ENCODE results near the gene ACSM6.

Gene ACSM6

DNA sequence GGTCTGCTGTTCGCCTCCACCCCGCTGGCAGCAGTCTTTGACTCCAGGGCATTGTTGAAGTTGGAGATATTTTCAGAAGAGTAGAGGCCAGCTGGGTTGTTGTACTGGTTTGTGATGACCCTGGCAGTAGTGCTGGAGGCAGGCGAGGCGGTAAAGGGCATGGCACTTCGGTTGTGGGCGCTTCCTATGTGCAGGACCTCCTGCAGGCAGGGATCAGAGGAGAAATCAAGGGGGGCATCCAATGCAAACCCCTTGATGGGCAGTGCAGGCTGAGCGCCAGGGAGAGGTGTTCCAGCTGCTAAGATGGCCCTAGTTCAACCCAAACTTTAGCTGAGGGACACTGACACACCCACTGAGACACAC is 69.8 kb downstream of the ACSM6 start:
- no peak for DNase-seq (ENCODE audit: low read depth in 1 of 2, low spot score in 1 of 2)
- Histone ChIP-seq H3K27me3 (ENCODE audit: insufficient read depth, poor library complexity, severe bottlenecking) (no peaks in the 10 kb centered on the region), H3K27ac (replicated peaks) (no peak overlapping the region), H3K4me3 (replicated peaks; ENCODE audit: insufficient read depth, low read length) (no peak overlapping the region)
- TF ChIP-seq, protein P1, sequence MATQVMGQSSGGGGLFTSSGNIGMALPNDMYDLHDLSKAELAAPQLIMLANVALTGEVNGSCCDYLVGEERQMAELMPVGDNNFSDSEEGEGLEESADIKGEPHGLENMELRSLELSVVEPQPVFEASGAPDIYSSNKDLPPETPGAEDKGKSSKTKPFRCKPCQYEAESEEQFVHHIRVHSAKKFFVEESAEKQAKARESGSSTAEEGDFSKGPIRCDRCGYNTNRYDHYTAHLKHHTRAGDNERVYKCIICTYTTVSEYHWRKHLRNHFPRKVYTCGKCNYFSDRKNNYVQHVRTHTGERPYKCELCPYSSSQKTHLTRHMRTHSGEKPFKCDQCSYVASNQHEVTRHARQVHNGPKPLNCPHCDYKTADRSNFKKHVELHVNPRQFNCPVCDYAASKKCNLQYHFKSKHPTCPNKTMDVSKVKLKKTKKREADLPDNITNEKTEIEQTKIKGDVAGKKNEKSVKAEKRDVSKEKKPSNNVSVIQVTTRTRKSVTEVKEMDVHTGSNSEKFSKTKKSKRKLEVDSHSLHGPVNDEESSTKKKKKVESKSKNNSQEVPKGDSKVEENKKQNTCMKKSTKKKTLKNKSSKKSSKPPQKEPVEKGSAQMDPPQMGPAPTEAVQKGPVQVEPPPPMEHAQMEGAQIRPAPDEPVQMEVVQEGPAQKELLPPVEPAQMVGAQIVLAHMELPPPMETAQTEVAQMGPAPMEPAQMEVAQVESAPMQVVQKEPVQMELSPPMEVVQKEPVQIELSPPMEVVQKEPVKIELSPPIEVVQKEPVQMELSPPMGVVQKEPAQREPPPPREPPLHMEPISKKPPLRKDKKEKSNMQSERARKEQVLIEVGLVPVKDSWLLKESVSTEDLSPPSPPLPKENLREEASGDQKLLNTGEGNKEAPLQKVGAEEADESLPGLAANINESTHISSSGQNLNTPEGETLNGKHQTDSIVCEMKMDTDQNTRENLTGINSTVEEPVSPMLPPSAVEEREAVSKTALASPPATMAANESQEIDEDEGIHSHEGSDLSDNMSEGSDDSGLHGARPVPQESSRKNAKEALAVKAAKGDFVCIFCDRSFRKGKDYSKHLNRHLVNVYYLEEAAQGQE (IDR thresholded peaks at IDR 0.05; ENCODE audit: insufficient replicate concordance, low read depth): no peak
- no peak for TF ChIP-seq GABPA (IDR thresholded peaks at IDR 0.05; ENCODE audit: low read depth)
- TF ChIP-seq, protein P2, sequence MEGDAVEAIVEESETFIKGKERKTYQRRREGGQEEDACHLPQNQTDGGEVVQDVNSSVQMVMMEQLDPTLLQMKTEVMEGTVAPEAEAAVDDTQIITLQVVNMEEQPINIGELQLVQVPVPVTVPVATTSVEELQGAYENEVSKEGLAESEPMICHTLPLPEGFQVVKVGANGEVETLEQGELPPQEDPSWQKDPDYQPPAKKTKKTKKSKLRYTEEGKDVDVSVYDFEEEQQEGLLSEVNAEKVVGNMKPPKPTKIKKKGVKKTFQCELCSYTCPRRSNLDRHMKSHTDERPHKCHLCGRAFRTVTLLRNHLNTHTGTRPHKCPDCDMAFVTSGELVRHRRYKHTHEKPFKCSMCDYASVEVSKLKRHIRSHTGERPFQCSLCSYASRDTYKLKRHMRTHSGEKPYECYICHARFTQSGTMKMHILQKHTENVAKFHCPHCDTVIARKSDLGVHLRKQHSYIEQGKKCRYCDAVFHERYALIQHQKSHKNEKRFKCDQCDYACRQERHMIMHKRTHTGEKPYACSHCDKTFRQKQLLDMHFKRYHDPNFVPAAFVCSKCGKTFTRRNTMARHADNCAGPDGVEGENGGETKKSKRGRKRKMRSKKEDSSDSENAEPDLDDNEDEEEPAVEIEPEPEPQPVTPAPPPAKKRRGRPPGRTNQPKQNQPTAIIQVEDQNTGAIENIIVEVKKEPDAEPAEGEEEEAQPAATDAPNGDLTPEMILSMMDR (IDR thresholded peaks at IDR 0.05; ENCODE audit: insufficient read depth, low read length): no peak

DNA sequence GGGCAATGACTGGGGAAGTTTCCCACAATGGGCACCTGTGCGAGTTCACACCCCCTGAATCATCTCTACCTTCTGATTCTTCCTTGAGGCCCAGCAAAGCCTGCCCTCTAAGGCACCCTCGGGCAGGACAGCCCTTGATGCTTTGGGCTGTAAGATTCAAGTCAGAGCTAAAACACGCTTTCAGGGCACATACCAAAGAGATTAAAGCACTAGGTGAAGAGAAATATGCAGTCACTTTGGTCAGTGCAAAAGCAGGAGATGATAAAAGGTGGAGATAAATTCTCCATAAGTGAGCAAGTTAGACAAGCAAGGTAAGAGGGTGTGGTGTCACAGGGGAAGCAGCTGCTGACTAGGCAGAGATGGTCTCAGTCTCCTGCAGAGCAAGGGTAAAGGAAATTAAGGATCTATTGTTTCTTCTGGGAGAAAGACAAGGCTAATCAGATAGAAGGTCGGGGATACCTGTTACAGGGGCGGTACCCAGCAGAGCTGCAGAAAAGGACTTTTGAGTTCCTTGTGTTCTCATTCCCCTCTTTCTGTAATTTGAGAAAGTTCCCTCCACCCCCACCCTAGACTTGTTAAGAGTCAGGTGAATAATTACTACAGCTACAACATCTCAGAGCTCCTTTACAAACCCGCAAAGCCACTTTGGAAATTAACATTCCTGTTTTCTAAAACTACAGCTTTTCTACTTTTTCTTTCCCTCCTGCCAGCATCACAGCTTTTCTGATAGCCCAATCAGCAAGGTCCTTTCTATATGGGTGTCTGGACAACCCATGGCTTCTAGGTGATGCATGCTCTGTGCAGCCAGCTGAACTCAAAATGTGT is 70.4 kb downstream of the ACSM6 start:
- no peak for DNase-seq (ENCODE audit: low read depth in 1 of 2, low spot score in 1 of 2)
- no peaks in the 10 kb centered on the region for H3K27me3 ChIP-seq (ENCODE audit: insufficient read depth, poor library complexity, severe bottlenecking)
- TF ChIP-seq GABPA (IDR thresholded peaks at IDR 0.05; ENCODE audit: low read depth) (no peak), POLR2AphosphoS5 (IDR thresholded peaks at IDR 0.05; ENCODE audit: low read depth) (no peak), SPI1 (IDR thresholded peaks at IDR 0.05; ENCODE audit: borderline replicate concordance, low read depth) (no peak)
- TF ChIP-seq, protein P1 (IDR thresholded peaks at IDR 0.05; ENCODE audit: insufficient replicate concordance, low read depth): no peak
- TF ChIP-seq, protein P2 (IDR thresholded peaks at IDR 0.05; ENCODE audit: insufficient read depth, low read length): no peak
- no peak overlapping the region for H3K27ac ChIP-seq (replicated peaks)
- no peak overlapping the region for H3K4me3 ChIP-seq (replicated peaks; ENCODE audit: insufficient read depth, low read length)

DNA sequence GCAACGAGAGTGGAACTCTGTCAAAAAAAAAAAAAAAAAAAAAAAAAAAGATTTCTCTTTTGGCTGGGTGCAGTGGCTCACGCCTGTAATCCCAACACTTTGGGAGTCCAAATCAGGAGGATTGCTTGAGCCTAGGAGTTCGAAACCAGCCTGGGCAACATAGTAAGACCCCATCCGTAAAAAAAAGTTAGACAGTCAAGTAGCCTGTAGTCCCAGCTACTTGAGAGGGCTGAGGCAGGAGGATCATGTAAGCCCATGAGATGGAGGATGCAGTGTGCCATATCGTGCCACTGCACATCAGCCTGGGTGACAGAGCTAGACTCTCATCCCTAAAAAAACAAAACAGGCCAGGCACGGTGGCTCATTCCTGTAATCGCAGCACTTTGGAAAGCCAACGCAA is 71.5 kb downstream of the ACSM6 start:
- Histone ChIP-seq H3K4me3 (replicated peaks; ENCODE audit: insufficient read depth, low read length) (no peak overlapping the region), H3K27me3 (ENCODE audit: insufficient read depth, poor library complexity, severe bottlenecking) (no peaks in the 10 kb centered on the region), H3K27ac (replicated peaks) (no peak overlapping the region)
- no peak for DNase-seq (ENCODE audit: low read depth in 1 of 2, low spot score in 1 of 2)
- TF ChIP-seq SPI1 (IDR thresholded peaks at IDR 0.05; ENCODE audit: borderline replicate concordance, low read depth): no peak
- no peak for TF ChIP-seq GABPA (IDR thresholded peaks at IDR 0.05; ENCODE audit: low read depth)

DNA sequence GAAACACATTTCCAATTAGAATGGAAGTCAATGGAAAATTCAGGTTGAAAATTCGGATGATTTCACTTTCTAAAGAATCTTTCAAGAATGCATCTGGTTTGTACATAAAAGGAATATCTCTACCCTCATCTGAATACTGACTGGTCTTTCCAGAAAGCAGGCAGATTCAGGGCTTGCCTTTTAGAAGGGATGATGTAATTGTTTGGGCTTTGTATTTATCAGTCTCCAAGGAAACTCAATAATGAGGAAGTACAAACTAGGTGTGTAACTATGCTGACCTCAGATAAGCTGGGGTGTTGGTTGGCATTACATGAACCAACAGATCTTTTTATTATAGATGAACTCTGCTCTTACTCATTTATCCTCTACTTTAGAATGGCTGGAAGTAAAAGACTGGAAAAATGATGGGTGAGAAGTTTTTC is 72.6 kb downstream of the ACSM6 start:
- TF ChIP-seq POLR2AphosphoS5 (IDR thresholded peaks at IDR 0.05; ENCODE audit: low read depth): no peak
- TF ChIP-seq SPI1 (IDR thresholded peaks at IDR 0.05; ENCODE audit: borderline replicate concordance, low read depth): no peak
- TF ChIP-seq GABPA (IDR thresholded peaks at IDR 0.05; ENCODE audit: low read depth): no peak
- TF ChIP-seq, protein P2 (IDR thresholded peaks at IDR 0.05; ENCODE audit: insufficient read depth, low read length): no peak
- TF ChIP-seq, protein P1 (IDR thresholded peaks at IDR 0.05; ENCODE audit: insufficient replicate concordance, low read depth): no peak
- H3K27ac ChIP-seq (replicated peaks): no peak overlapping the region
- no peak overlapping the region for H3K4me3 ChIP-seq (replicated peaks; ENCODE audit: insufficient read depth, low read length)
- no peaks in the 10 kb centered on the region for H3K27me3 ChIP-seq (ENCODE audit: insufficient read depth, poor library complexity, severe bottlenecking)
- DNase-seq (ENCODE audit: low read depth in 1 of 2, low spot score in 1 of 2): peak in 1 of 2 experiments; percentile 29

Data from HL-60 (cell line).